A673 (cell line): ENCODE results near the gene RPH3AL. TPM values are rescaled to one million over a fixed set of nuclear protein-coding genes. Genes with fewer than 3 reads are reported as not detected.

Experiments
- BruUV-seq: library from RNA; stranded (reverse); fragments of 400-500 nt; replicated peaks from 2 replicates; lab custom pipeline; 2021; lab: Mats Ljungman, UMichigan
- CTCF ChIA-PET: fragments of 300-600 bp; sonication (Branson Sonifier 250); formaldehyde crosslinking; loops from one replicate; lab custom pipeline; 2022; ENCODE audit warnings: antibody characterized with exemption; lab: Charles Lee
- POLR2A ChIA-PET: fragments of 300-600 bp; sonication (Branson Sonifier 250); formaldehyde crosslinking; loops from one replicate; lab custom pipeline; 2022; ENCODE audit warnings: antibody characterized with exemption; ENCODE audit not compliant: low non-redundant PET; lab: Charles Lee
- DNase-seq: peaks from one replicate; pipeline ENCODE4 v3.0.0-alpha.2; 2015; ENCODE audit warnings: low spot score
- H3K27ac ChIP-seq: fragments of 200-600 bp; sonication (generic); 2 replicates; pipeline ENCODE4 v1.5.1; 2016; ENCODE audit warnings: mixed run types, low read depth, mild to moderate bottlenecking, mixed read lengths, antibody characterized with exemption, low read length; ENCODE audit not compliant: poor library complexity, severe bottlenecking
- H3K27me3 ChIP-seq: fragments of 200-600 bp; sonication (generic); replicated peaks from 2 replicates; pipeline ENCODE4 v1.6.1; 2017; ENCODE audit warnings: mixed run types, low read depth, mild to moderate bottlenecking, mixed read lengths, antibody characterized with exemption, low read length; ENCODE audit not compliant: insufficient read depth, poor library complexity
- H3K36me3 ChIP-seq: fragments of 200-600 bp; sonication (generic); 2 replicates; pipeline ENCODE4 v1.6.1; 2016; ENCODE audit warnings: mixed run types, mild to moderate bottlenecking, mixed read lengths, antibody characterized with exemption, low read length; ENCODE audit not compliant: insufficient read depth, poor library complexity, severe bottlenecking
- H3K4me1 ChIP-seq: fragments of 200-600 bp; sonication (generic); 2 replicates; pipeline ENCODE4 v1.6.1; 2017; ENCODE audit warnings: mixed run types, mild to moderate bottlenecking, mixed read lengths, antibody characterized with exemption, low read length; ENCODE audit not compliant: insufficient read depth, poor library complexity, severe bottlenecking
- H3K4me3 ChIP-seq: fragments of 200-600 bp; sonication (generic); 2 replicates; pipeline ENCODE4 v1.5.1; 2016; ENCODE audit warnings: low read depth, mixed run types, mild to moderate bottlenecking, mixed read lengths, low read length; ENCODE audit not compliant: poor library complexity, severe bottlenecking
- H3K9me3 ChIP-seq: fragments of 200-600 bp; sonication (generic); 2 replicates; pipeline ENCODE4 v1.6.1; 2016; ENCODE audit warnings: mixed run types, low read depth, mild to moderate bottlenecking, mixed read lengths, antibody characterized with exemption, low read length; ENCODE audit not compliant: poor library complexity, severe bottlenecking
- EZH2 ChIP-seq: fragments of 200-600 bp; sonication (generic); IDR thresholded peaks from 2 replicates; pipeline ENCODE4 v1.6.1; 2017; ENCODE audit warnings: borderline replicate concordance, low read depth, mild to moderate bottlenecking, mixed read lengths, antibody characterized with exemption, low read length; ENCODE audit not compliant: poor library complexity, severe bottlenecking
- intact Hi-C: fragments of 100-400 bp; cut with micrococcal nuclease; formaldehyde crosslinking; loops from one replicate; pipeline ENCODE4 v1.10.0; 2022; ENCODE audit not compliant: unreplicated experiment
- total RNA-seq: library from RNA; stranded (reverse); gene quantifications from 2 replicates; pipeline ENCODE4 v1.2.3, GENCODE V29; 2021
- TF ChIP-seq, protein P1 (sequence below): fragments of 300-800, 200-600 bp; sonication (generic); conservative IDR thresholded peaks from 2 replicates; pipeline ENCODE4 v1.5.1; 2017; ENCODE audit warnings: low read depth, mild to moderate bottlenecking, antibody characterized with exemption, low read length, moderate library complexity, mixed read lengths

RPH3AL gene
- total RNA-seq, 1 experiment from 2014 or later: 0.82 TPM

DNA sequence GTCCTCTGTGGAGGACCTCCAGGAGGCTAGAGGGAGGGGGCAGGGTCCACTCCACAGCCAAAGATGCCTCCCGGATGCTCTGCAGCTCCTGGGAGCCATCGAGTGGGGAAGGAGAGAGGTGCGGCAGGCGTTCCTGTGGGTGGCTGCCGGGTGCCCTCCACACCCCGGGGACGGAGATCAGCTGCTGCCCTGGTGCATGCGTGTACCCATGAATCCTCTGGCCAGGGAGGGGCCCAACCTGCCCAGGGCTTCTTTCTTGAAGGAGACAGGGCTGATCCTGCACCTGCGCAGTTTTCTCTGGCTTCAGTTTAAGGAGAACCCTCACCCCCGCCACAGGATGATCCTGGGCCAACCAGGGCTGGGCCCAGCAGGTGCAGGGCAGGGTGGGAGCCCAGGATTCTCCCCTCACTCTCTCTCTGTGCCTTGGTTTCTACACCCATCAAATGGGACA is 137.7 kb downstream of the RPH3AL start:
- Histone ChIP-seq H3K9me3 (no peaks in the 10 kb centered on the region), H3K27me3 (no peaks in the 10 kb centered on the region), H3K36me3 (no peaks in the 10 kb centered on the region), H3K4me3 (no peak overlapping the region), H3K27ac (no peak overlapping the region), H3K4me1 (no peaks in the 10 kb centered on the region)
- ChIA-PET POLR2A (no interaction called here), CTCF (no interaction called here)
- DNase-seq: no peak
- TF ChIP-seq EZH2: no peak
- intact Hi-C loops: no loop called here
- BruUV-seq: no TSS peak

DNA sequence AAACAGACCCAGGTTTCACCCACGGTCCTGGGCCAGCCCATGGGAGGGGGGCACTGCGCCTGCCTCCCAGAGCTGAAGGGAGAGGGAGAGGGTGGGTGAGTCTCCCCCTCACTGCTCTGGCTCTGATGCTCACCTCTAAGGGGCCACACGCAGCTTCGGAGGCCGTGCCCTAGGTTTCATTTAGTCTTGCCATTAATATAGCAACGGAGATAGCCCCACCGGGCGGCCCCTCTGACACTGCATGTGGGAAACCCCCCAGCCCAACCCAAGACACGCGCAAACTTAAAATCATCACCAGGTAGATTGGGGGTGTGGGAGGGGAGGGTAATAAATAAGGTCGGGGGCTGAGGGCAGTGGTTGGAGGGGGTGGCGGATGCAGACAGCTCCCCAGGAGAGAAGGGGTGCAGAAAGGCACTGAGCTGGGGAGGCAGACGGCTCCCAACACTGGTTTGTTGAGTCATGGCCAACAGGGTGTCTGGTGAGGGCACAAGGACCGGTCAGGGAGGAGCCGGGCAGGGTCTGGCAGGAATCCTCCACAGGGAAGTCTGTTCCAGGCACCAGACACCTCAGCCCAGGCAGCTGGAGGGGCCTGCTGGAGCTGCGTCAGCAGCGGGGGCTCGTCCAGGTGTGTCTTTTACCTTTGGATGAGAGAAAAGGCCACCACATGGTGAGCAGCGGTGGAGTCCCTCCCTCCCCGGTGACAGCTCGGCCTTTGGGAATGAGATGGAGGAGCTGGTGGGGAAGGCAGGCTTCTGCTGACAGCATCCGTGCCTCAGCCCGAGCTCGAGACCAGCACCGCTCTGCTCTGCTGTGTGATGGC is 139.1 kb downstream of the RPH3AL start:
- ChIA-PET POLR2A (no interaction called here), CTCF (no interaction called here)
- intact Hi-C loops: no loop called here
- H3K4me1 ChIP-seq: no peaks in the 10 kb centered on the region
- no peak for DNase-seq
- no peak overlapping the region for H3K27ac ChIP-seq
- TF ChIP-seq EZH2: no peak
- TF ChIP-seq, protein P1, sequence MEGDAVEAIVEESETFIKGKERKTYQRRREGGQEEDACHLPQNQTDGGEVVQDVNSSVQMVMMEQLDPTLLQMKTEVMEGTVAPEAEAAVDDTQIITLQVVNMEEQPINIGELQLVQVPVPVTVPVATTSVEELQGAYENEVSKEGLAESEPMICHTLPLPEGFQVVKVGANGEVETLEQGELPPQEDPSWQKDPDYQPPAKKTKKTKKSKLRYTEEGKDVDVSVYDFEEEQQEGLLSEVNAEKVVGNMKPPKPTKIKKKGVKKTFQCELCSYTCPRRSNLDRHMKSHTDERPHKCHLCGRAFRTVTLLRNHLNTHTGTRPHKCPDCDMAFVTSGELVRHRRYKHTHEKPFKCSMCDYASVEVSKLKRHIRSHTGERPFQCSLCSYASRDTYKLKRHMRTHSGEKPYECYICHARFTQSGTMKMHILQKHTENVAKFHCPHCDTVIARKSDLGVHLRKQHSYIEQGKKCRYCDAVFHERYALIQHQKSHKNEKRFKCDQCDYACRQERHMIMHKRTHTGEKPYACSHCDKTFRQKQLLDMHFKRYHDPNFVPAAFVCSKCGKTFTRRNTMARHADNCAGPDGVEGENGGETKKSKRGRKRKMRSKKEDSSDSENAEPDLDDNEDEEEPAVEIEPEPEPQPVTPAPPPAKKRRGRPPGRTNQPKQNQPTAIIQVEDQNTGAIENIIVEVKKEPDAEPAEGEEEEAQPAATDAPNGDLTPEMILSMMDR: no peak
- BruUV-seq: no TSS peak
- no peak overlapping the region for H3K4me3 ChIP-seq
- no peaks in the 10 kb centered on the region for H3K9me3 ChIP-seq
- no peaks in the 10 kb centered on the region for H3K27me3 ChIP-seq
- no peaks in the 10 kb centered on the region for H3K36me3 ChIP-seq

DNA sequence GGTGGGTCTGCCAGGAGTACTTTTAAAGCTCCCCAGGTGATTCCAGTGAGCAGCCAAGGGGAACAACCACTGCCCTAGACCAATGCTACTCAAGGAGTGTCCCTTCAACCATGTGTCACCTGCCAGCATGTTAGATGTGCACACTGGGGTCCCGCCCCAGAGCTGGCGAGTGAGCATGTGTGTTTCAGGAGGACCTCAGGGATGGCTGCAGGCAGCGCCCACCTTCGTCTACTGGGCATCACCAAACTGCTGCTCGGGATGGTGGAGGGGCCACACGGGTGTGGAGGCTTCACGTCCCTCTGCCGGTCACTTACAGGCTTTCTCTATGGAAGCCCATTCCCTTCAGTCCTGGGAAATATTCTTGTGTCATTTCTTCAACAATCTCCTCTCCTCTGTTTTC is 142.2 kb downstream of the RPH3AL start:
- BruUV-seq: no TSS peak
- Histone ChIP-seq H3K27me3 (no peaks in the 10 kb centered on the region), H3K4me3 (no peak overlapping the region), H3K9me3 (no peaks in the 10 kb centered on the region), H3K4me1 (no peaks in the 10 kb centered on the region), H3K36me3 (no peaks in the 10 kb centered on the region), H3K27ac (no peak overlapping the region)
- ChIA-PET CTCF (no interaction called here), POLR2A (no interaction called here)
- intact Hi-C loops: no loop called here
- TF ChIP-seq EZH2: no peak
- TF ChIP-seq, protein P1: no peak
- no peak for DNase-seq
